ENCODE results near the gene JAZF1. TPM values are rescaled to one million over a fixed set of nuclear protein-coding genes. Genes with fewer than 3 reads are reported as not detected.

JAZF1 gene
- total RNA-seq, 1 experiment from 2014 or later = 3.4 TPM

DNA sequence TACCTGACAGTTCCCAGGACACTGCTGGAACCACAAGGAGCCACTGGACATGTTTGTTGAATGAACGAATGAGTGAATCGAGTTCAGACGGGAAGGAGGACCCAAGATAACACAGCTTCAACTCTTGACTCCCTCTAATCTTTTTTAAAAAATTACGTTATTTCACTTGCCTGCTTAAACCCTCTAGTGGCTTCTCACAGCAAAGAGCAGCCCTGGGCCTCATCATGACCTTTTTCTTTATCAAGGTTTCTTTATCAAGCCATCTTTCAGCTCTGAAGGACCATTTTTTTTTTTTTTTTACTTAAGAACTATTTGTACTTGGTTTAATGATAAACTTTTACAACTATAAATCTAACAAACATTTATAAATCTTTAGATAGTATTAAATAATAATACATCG lies 330.1 kb downstream of the JAZF1 start:
- ChIA-PET CTCF (no interaction called here), POLR2A (no interaction called here), RAD21 (ENCODE audit: low non-redundant PET in 1 of 2, low total read pairs in 2 of 2, uncharacterized antibody in 2 of 2, unreplicated experiment in 2 of 2) (no interaction called here)
- Histone ChIP-seq H3K4me1 (ENCODE audit: control insufficient read depth in 1 of 2, insufficient read depth in 2 of 2, low read length in 2 of 2) (no peaks in the 10 kb centered on the region), H3K4me2 (ENCODE audit: low read length) (no peak overlapping the region), H3K79me2 (ENCODE audit: insufficient read depth, low read length) (no peaks in the 10 kb centered on the region), H3K4me3 (replicated peaks in 1 of 2; ENCODE audit: low read depth in 1 of 2, low read length in 2 of 2) (no peak overlapping the region), H3K27me3 (ENCODE audit: insufficient read depth, low read length) (no peaks in the 10 kb centered on the region), H3K9me2 (ENCODE audit: insufficient read depth) (no peaks in the 10 kb centered on the region), H2AFZ (ENCODE audit: low read depth, low read length, poor library complexity, severe bottlenecking) (no peak overlapping the region), H3K36me3 (ENCODE audit: control insufficient read depth in 1 of 2, insufficient read depth in 2 of 2, low read length in 2 of 2) (no peaks in the 10 kb centered on the region), H3K9ac (ENCODE audit: low read length) (no peak overlapping the region), H3K27ac (ENCODE audit: low read depth, low read length) (no peak overlapping the region), H4K20me1 (ENCODE audit: insufficient read depth) (no peaks in the 10 kb centered on the region), H3K9me3 (ENCODE audit: control insufficient read depth in 1 of 2, insufficient read depth in 1 of 2, low read depth in 1 of 2, low read length in 2 of 2) (no peaks in the 10 kb centered on the region)
- no peak for TF ChIP-seq SRF (IDR thresholded peaks at IDR 0.05; ENCODE audit: low read depth)
- TF ChIP-seq YY1 (IDR thresholded peaks at IDR 0.05; ENCODE audit: extremely low read depth, insufficient replicate concordance, low read depth, low read length) = no peak
- TF ChIP-seq JUND (IDR thresholded peaks at IDR 0.05) = no peak
- no peak for TF ChIP-seq CBX3 (IDR thresholded peaks at IDR 0.05; ENCODE audit: low read depth)
- ATAC-seq (no peak), DNase-seq (ENCODE audit: low read depth, low spot score) (no peak)
- intact Hi-C loops (cut with micrococcal nuclease) = no loop called here
- no TSS peak for BruUV-seq (replicated peaks)

DNA sequence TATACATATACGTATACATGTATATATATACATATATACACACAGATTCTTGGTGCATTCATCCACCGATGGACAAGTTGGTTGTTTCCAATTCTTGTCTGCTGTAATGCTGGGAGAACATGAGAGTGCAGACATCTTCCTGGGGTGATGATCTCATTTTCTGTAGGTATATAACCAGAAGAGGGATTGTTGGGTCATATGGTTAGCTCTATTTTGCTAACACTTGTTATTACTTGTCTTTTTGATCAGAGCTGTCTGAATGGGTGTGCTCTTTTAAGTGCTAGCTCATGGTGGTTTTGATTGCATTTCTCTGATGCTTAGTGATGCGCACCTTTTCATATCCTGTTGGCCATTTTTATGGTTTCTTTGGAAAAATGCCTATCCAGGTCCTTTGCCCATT lies 334.2 kb downstream of the JAZF1 start:
- H3K4me1 ChIP-seq (ENCODE audit: control insufficient read depth in 1 of 2, insufficient read depth in 2 of 2, low read length in 2 of 2) = no peaks in the 10 kb centered on the region
- no peaks in the 10 kb centered on the region for H3K9me2 ChIP-seq (ENCODE audit: insufficient read depth)
- H3K9ac ChIP-seq (ENCODE audit: low read length) = no peak overlapping the region
- H3K9me3 ChIP-seq (ENCODE audit: control insufficient read depth in 1 of 2, insufficient read depth in 1 of 2, low read depth in 1 of 2, low read length in 2 of 2) = no peaks in the 10 kb centered on the region
- ChIA-PET CTCF (no interaction called here), RAD21 (ENCODE audit: low non-redundant PET in 1 of 2, low total read pairs in 2 of 2, uncharacterized antibody in 2 of 2, unreplicated experiment in 2 of 2) (no interaction called here), POLR2A (no interaction called here)
- no peaks in the 10 kb centered on the region for H3K36me3 ChIP-seq (ENCODE audit: control insufficient read depth in 1 of 2, insufficient read depth in 2 of 2, low read length in 2 of 2)
- H3K4me2 ChIP-seq (ENCODE audit: low read length) = no peak overlapping the region
- DNase-seq (ENCODE audit: low read depth, low spot score) (no peak), ATAC-seq (no peak)
- no peaks in the 10 kb centered on the region for H4K20me1 ChIP-seq (ENCODE audit: insufficient read depth)
- no TSS peak for BruUV-seq (replicated peaks)
- intact Hi-C loops (cut with micrococcal nuclease) = no loop called here
- no peaks in the 10 kb centered on the region for H3K79me2 ChIP-seq (ENCODE audit: insufficient read depth, low read length)
- no peak overlapping the region for H3K27ac ChIP-seq (ENCODE audit: low read depth, low read length)
- H3K4me3 ChIP-seq (replicated peaks in 1 of 2; ENCODE audit: low read depth in 1 of 2, low read length in 2 of 2) = no peak overlapping the region
- H2AFZ ChIP-seq (ENCODE audit: low read depth, low read length, poor library complexity, severe bottlenecking) = no peak overlapping the region
- no peaks in the 10 kb centered on the region for H3K27me3 ChIP-seq (ENCODE audit: insufficient read depth, low read length)
- TF ChIP-seq YY1 (IDR thresholded peaks at IDR 0.05; ENCODE audit: extremely low read depth, insufficient replicate concordance, low read depth, low read length) (no peak), SP1 (IDR thresholded peaks at IDR 0.05; ENCODE audit: low read depth) (no peak), POLR2A (IDR thresholded peaks at IDR 0.05; ENCODE audit: borderline replicate concordance, extremely low read depth, insufficient read depth, insufficient read length) (no peak), TCF7L2 (IDR thresholded peaks at IDR 0.05; ENCODE audit: borderline replicate concordance, extremely low read depth, insufficient read depth, insufficient read length) (no peak), ZFX (IDR thresholded peaks at IDR 0.05) (no peak), POLR2AphosphoS5 (IDR thresholded peaks at IDR 0.05; ENCODE audit: low read depth, low read length) (no peak), JUND (IDR thresholded peaks at IDR 0.05) (no peak), RAD21 (IDR thresholded peaks at IDR 0.05; ENCODE audit: low read depth) (no peak)
- TF ChIP-seq, protein P1, sequence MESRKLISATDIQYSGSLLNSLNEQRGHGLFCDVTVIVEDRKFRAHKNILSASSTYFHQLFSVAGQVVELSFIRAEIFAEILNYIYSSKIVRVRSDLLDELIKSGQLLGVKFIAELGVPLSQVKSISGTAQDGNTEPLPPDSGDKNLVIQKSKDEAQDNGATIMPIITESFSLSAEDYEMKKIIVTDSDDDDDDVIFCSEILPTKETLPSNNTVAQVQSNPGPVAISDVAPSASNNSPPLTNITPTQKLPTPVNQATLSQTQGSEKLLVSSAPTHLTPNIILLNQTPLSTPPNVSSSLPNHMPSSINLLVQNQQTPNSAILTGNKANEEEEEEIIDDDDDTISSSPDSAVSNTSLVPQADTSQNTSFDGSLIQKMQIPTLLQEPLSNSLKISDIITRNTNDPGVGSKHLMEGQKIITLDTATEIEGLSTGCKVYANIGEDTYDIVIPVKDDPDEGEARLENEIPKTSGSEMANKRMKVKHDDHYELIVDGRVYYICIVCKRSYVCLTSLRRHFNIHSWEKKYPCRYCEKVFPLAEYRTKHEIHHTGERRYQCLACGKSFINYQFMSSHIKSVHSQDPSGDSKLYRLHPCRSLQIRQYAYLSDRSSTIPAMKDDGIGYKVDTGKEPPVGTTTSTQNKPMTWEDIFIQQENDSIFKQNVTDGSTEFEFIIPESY (IDR thresholded peaks at IDR 0.05; ENCODE audit: extremely low read depth, insufficient replicate concordance, low read length) = no peak
- TF ChIP-seq, protein P2, sequence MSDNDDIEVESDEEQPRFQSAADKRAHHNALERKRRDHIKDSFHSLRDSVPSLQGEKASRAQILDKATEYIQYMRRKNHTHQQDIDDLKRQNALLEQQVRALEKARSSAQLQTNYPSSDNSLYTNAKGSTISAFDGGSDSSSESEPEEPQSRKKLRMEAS (IDR thresholded peaks at IDR 0.05) = no peak
- TF ChIP-seq, protein P3, sequence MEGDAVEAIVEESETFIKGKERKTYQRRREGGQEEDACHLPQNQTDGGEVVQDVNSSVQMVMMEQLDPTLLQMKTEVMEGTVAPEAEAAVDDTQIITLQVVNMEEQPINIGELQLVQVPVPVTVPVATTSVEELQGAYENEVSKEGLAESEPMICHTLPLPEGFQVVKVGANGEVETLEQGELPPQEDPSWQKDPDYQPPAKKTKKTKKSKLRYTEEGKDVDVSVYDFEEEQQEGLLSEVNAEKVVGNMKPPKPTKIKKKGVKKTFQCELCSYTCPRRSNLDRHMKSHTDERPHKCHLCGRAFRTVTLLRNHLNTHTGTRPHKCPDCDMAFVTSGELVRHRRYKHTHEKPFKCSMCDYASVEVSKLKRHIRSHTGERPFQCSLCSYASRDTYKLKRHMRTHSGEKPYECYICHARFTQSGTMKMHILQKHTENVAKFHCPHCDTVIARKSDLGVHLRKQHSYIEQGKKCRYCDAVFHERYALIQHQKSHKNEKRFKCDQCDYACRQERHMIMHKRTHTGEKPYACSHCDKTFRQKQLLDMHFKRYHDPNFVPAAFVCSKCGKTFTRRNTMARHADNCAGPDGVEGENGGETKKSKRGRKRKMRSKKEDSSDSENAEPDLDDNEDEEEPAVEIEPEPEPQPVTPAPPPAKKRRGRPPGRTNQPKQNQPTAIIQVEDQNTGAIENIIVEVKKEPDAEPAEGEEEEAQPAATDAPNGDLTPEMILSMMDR (IDR thresholded peaks at IDR 0.05 in 2 of 3, conservative IDR thresholded peaks at IDR 0.05 in 1 of 3; ENCODE audit: borderline replicate concordance in 1 of 3, insufficient read depth in 1 of 3, low read depth in 2 of 3, low read length in 2 of 3) = no peak
- TF ChIP-seq, protein P4, sequence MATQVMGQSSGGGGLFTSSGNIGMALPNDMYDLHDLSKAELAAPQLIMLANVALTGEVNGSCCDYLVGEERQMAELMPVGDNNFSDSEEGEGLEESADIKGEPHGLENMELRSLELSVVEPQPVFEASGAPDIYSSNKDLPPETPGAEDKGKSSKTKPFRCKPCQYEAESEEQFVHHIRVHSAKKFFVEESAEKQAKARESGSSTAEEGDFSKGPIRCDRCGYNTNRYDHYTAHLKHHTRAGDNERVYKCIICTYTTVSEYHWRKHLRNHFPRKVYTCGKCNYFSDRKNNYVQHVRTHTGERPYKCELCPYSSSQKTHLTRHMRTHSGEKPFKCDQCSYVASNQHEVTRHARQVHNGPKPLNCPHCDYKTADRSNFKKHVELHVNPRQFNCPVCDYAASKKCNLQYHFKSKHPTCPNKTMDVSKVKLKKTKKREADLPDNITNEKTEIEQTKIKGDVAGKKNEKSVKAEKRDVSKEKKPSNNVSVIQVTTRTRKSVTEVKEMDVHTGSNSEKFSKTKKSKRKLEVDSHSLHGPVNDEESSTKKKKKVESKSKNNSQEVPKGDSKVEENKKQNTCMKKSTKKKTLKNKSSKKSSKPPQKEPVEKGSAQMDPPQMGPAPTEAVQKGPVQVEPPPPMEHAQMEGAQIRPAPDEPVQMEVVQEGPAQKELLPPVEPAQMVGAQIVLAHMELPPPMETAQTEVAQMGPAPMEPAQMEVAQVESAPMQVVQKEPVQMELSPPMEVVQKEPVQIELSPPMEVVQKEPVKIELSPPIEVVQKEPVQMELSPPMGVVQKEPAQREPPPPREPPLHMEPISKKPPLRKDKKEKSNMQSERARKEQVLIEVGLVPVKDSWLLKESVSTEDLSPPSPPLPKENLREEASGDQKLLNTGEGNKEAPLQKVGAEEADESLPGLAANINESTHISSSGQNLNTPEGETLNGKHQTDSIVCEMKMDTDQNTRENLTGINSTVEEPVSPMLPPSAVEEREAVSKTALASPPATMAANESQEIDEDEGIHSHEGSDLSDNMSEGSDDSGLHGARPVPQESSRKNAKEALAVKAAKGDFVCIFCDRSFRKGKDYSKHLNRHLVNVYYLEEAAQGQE (IDR thresholded peaks at IDR 0.05; ENCODE audit: low read depth) = no peak
